PFSK-1 (cell line): ENCODE measurements around the gene C8G.

Experiments
- FOXP2 ChIP-seq: optimal IDR thresholded peaks from 2 replicates; pipeline ENCODE3; 2011; ENCODE audit warnings: borderline replicate concordance, control low read depth, inconsistent platforms; ENCODE audit not compliant: insufficient read depth; ENCODE audit errors: extremely low read length, extremely low read depth
- POLR2AphosphoS5 ChIP-seq: IDR thresholded peaks from 2 replicates; pipeline ENCODE4 v1.6.1; 2012; ENCODE audit warnings: low read depth, mild to moderate bottlenecking, control low read depth, low read length, moderate library complexity
- TF ChIP-seq, protein P1 (sequence below), 2 experiments: IDR thresholded peaks; 2 replicates each; pipeline versions ENCODE4 v1.6.1 to v1.8.0; 2011 to 2012; ENCODE audit warnings: low read depth in 2 of 2, low read length in 2 of 2, control low read depth in 1 of 2, inconsistent platforms in 1 of 2, mild to moderate bottlenecking in 1 of 2, moderate library complexity in 1 of 2; ENCODE audit not compliant: insufficient read depth in 1 of 2

DNA sequence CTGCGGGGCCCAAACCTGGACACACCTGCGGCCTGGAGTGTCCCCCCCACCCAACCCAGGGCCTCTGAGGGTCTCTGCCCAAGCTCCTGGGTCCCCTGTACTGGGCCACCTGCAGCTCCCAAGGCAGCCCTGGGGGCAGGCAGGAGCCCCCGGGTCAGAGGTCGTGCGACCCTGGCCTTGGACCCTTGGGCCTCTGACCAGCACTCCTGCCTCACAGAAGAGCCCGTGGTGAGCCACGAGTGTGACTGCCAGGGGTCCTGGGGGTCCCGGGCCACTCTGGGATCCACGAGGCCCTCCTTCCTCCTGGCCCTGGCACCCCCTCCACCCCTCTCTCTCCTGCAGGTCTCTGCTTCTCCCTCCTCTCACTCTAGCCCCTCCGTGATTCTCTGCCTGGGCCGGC is 27.3 kb downstream of the C8G start:
- TF ChIP-seq FOXP2 (no peak), POLR2AphosphoS5 (no peak)
- TF ChIP-seq, protein P1, sequence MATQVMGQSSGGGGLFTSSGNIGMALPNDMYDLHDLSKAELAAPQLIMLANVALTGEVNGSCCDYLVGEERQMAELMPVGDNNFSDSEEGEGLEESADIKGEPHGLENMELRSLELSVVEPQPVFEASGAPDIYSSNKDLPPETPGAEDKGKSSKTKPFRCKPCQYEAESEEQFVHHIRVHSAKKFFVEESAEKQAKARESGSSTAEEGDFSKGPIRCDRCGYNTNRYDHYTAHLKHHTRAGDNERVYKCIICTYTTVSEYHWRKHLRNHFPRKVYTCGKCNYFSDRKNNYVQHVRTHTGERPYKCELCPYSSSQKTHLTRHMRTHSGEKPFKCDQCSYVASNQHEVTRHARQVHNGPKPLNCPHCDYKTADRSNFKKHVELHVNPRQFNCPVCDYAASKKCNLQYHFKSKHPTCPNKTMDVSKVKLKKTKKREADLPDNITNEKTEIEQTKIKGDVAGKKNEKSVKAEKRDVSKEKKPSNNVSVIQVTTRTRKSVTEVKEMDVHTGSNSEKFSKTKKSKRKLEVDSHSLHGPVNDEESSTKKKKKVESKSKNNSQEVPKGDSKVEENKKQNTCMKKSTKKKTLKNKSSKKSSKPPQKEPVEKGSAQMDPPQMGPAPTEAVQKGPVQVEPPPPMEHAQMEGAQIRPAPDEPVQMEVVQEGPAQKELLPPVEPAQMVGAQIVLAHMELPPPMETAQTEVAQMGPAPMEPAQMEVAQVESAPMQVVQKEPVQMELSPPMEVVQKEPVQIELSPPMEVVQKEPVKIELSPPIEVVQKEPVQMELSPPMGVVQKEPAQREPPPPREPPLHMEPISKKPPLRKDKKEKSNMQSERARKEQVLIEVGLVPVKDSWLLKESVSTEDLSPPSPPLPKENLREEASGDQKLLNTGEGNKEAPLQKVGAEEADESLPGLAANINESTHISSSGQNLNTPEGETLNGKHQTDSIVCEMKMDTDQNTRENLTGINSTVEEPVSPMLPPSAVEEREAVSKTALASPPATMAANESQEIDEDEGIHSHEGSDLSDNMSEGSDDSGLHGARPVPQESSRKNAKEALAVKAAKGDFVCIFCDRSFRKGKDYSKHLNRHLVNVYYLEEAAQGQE (IDR thresholded peaks at IDR 0.05; ENCODE audit: insufficient read depth in 1 of 2, low read depth in 2 of 2, low read length in 2 of 2): no peak
